AG09319 (cell line): ENCODE data around the gene PRKCB.

Experiments used
- DNase-seq: peaks from one replicate; pipeline ENCODE4 v3.0.0-alpha.2; 2010; ENCODE audit warnings: low read depth; ENCODE audit errors: extremely low read depth
- CTCF ChIP-seq: IDR thresholded peaks from 2 replicates; pipeline ENCODE4 v1.5.1; 2011; ENCODE audit warnings: low read depth, mild to moderate bottlenecking, inconsistent platforms, low read length, moderate library complexity

PRKCB gene

DNA sequence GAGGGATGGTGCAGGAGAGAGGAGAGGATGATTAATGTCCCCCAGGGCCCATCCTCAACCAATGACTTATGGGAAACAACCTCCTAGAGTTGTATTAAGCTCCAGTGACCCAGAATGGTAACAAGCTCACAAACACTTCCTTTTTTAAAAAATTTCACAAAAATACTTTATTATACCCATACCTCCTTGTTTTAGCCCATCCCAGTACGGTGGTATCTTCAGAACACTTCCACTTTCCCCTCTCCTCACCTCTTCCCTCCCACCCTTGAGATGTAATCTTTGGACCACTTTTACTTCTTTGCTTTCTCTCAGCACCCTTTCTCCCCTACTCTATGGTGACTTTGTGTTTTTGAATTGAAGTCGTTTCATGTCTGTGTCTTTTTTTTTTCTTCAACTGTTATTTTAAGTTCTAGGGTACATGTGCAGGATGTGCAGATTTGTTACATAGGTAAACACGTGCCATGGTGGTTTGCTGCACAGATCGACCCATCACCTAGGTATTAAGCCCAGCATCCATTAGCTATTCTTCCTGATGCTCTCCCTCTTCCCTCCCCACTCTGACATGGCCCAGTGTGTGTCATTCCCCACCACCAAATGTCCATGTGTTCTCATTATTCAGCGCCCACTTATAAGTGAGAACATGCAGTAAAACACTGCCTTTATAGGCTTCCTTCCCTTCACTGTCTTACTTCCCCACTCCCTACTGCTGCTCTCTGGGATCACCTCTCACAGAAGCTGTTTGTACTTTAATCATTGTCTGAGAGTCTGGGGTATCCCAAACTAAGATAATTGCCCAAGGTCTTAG, 124.5 kb downstream of the PRKCB start:
- TF ChIP-seq CTCF: no peak

DNA sequence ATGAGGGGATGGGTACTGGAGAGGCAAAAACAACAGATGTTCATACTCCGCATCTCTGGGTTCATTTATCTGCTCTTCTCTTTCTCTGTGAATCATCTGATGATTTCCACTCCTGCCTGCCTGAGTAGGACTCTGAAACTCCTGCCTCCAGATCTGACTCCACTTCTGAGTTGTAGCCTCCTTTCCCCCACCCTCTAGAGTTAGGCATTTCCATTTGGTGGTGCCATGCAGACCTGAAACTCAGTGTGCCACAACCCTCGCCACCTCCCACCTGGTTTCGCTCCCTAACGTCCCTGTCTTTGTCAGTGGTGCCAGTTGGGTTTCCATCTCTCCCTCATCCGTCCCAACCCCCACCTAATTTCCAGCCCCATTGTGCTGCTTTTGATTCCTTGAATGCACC, 126.2 kb downstream of the PRKCB start:
- no peak for TF ChIP-seq CTCF
- no peak for DNase-seq

More for the DNA sequence above, 124.5 kb downstream of the PRKCB start:
- DNase-seq: no peak

DNA sequence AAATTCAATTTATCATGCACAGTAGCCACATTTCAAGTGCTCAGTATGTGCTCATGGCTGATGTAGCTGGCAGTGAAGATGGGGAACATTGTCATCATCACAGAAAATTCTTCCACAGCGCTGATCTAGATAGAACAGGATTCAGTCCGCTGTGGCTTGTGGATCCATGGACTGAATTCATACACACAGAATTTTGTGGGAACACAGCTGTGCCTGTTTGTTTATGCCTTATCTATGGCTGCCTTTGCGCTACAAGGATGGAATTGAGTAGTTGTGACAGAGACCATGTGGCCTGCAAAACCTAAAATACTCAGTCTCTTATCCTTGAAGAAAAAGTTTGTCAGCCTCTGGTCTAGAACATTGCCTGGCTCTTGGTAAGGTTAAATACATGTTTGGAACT, 128.4 kb downstream of the PRKCB start:
- DNase-seq: no peak
- TF ChIP-seq CTCF: no peak

- DNase-seq: no peak
- no peak for TF ChIP-seq CTCF
These were observed 129.5 kb downstream of the PRKCB start for GRCh38 chr16:23965137-23965733.

DNA sequence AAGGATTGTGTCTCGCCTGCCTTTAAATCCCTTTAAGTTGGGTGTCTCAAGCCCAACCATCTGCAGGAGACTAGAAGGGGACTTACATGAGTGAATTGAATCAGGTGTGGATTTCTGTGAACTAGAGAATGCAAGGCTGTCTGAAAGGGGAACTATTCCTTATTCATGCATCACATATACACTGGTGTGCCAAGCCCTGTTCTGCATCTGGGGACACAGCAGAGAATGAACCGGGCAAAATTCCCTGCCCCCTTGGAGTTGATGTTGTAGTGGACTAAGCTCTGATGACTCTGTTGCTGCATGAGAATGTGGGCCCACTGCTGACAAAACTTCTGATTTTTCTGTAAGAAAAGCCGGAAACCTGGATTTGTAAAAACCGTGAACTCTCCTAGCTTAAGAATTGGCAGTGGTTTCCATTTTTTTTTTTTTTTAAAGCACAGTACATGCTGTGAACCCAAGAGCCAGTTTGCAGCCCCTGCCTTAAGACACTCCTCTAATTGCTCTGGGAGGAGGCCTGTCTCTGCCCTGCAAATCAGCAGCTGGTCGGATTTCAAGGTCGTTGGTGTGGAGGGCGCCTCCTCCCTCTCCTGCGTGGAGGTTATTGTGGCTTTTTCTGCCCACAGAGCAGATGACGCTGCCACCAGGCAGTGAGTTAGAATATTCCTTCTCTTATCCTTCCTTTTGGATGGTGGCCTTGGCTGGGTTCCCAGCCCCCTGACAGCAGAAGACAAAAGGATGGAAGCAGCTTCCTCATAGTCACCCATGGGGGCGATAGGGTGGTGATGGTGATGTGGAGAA, 131.0 kb downstream of the PRKCB start:
- no peak for DNase-seq

GRCh38 chr16:23967775-23968174, 132.0 kb downstream of the PRKCB start:
- TF ChIP-seq CTCF: no peak
- DNase-seq: no peak

More for the DNA sequence above, 131.0 kb downstream of the PRKCB start:
- no peak for TF ChIP-seq CTCF

GRCh38 chr16:23968176-23968575, 132.4 kb downstream of the PRKCB start:
- TF ChIP-seq CTCF: no peak
- no peak for DNase-seq
